Measurements from ENCODE around the gene FAM9C.
"Not testable (repeated sequence)": the region's sequence is repeated elsewhere in the genome, so short reads cannot be mapped to it uniquely, and the experiment has no call there.

Gene FAM9C

GRCh38 chrX:13074297-13075262 lies 30.2 kb upstream of the FAM9C start:
- no peak for DNase-seq

GRCh38 chrX:13069771-13070416 lies 25.5 kb upstream of the FAM9C start:
- no peak for DNase-seq

GRCh38 chrX:13068651-13069050 lies 24.2 kb upstream of the FAM9C start:
- no peak for DNase-seq

- DNase-seq = no peak
Observed at GRCh38 chrX:13067773-13068172, 23.4 kb upstream of the FAM9C start.

- no peak for DNase-seq
Observed at GRCh38 chrX:13066391-13066790, 22.0 kb upstream of the FAM9C start.

- DNase-seq = no peak
Observed at GRCh38 chrX:13064599-13065143, 20.3 kb upstream of the FAM9C start.

- not testable (repeated sequence) for DNase-seq
Observed at GRCh38 chrX:13063124-13063523, 18.7 kb upstream of the FAM9C start.

- not testable (repeated sequence) for DNase-seq
Observed at GRCh38 chrX:13062331-13062730, 17.9 kb upstream of the FAM9C start.

- DNase-seq = not testable (repeated sequence)
Observed at GRCh38 chrX:13061215-13061708, 16.8 kb upstream of the FAM9C start.

- no peak for DNase-seq
Observed at GRCh38 chrX:13059637-13060499, 15.4 kb upstream of the FAM9C start.

GRCh38 chrX:13055486-13055885 lies 11.1 kb upstream of the FAM9C start:
- no peak for DNase-seq

- DNase-seq = no peak
Observed at GRCh38 chrX:13053171-13053570, 8.8 kb upstream of the FAM9C start.

GRCh38 chrX:13051529-13052172 lies 7.2 kb upstream of the FAM9C start:
- no peak for DNase-seq

GRCh38 chrX:13051167-13051528 lies 6.7 kb upstream of the FAM9C start:
- no peak for DNase-seq

GRCh38 chrX:13050151-13050550 lies 5.7 kb upstream of the FAM9C start:
- DNase-seq = peak in 1 of 2 experiments; percentile 50

GRCh38 chrX:13048280-13048679 lies 3.9 kb upstream of the FAM9C start:
- no peak for DNase-seq

GRCh38 chrX:13047759-13048158 lies 3.3 kb upstream of the FAM9C start:
- no peak for DNase-seq

- no peak for DNase-seq
Observed at GRCh38 chrX:13046141-13046855, 1.9 kb upstream of the FAM9C start.

- no peak for DNase-seq
Observed at GRCh38 chrX:13043938-13044337, 482 bp downstream of the FAM9C start.

GRCh38 chrX:13043138-13043537 lies 1.3 kb downstream of the FAM9C start:
- DNase-seq = no peak

GRCh38 chrX:13036896-13037295 lies 7.5 kb downstream of the FAM9C start:
- DNase-seq = no peak

GRCh38 chrX:13033193-13033592 lies 11.2 kb downstream of the FAM9C start:
- no peak for DNase-seq
